K562 (cell line): Measurements from ENCODE around the gene GATC. TPM values are rescaled to one million over a fixed set of nuclear protein-coding genes. Genes with fewer than 3 reads are reported as not detected.

Experiments
- CAMTA2 ChIP-seq: fragments of 250-450 bp; sonication (Bioruptor Pico); conservative IDR thresholded peaks from 2 replicates; pipeline ENCODE4 v1.5.1; 2022
- CTCF ChIP-seq, 3 experiments: IDR thresholded peaks in 2 of 3; conservative IDR thresholded peaks in 1 of 3; 2 replicates each; pipeline ENCODE4 v1.5.1; 2011 to 2012; ENCODE audit warnings: low read length in 3 of 3, mild to moderate bottlenecking in 3 of 3, control low read depth in 2 of 3, improper control_type of control experiment in 1 of 3, inconsistent platforms in 1 of 3, low read depth in 1 of 3, mixed read lengths in 1 of 3, moderate library complexity in 1 of 3; ENCODE audit not compliant: insufficient read depth in 2 of 3
- CTCFL ChIP-seq: IDR thresholded peaks from 2 replicates; pipeline ENCODE4 v1.6.1; 2011; ENCODE audit warnings: borderline replicate concordance, low read depth, mild to moderate bottlenecking, moderate library complexity, low read length; ENCODE audit not compliant: insufficient read depth, poor library complexity, severe bottlenecking
- CXXC5 ChIP-seq: fragments of 250-450 bp; sonication (Bioruptor Pico); IDR thresholded peaks from 2 replicates; pipeline ENCODE4 v1.8.0; 2022; ENCODE audit warnings: inconsistent platforms, mild to moderate bottlenecking, moderate library complexity
- DPF2 ChIP-seq: fragments of 450-650 bp; IDR thresholded peaks from 2 replicates; pipeline ENCODE4 v1.6.1; 2016
- EGR1 ChIP-seq: fragments of 450-650 bp; conservative IDR thresholded peaks from 2 replicates; pipeline ENCODE4 v1.6.1; 2017; ENCODE audit warnings: mild to moderate bottlenecking
- GTF2E2 ChIP-seq: fragments of 200-800 bp; sonication (Bioruptor generic); IDR thresholded peaks from 2 replicates; pipeline ENCODE4 v1.6.1; 2016; ENCODE audit warnings: missing genetic modification characterization, missing compliant biosample characterization
- HDAC3 ChIP-seq: fragments of 450-650 bp; IDR thresholded peaks from 2 replicates; pipeline ENCODE4 v1.6.1; 2018; ENCODE audit warnings: borderline replicate concordance, mild to moderate bottlenecking, moderate library complexity; ENCODE audit not compliant: partially characterized antibody
- IRF2 ChIP-seq: sonication (generic); formaldehyde crosslinking; IDR thresholded peaks from 2 replicates; pipeline ENCODE4 v1.8.1; 2022; ENCODE audit warnings: mild to moderate bottlenecking, missing genetic modification reagents
- MBD1 ChIP-seq: fragments of 250-450 bp; sonication (Bioruptor Pico); IDR thresholded peaks from 2 replicates; pipeline ENCODE4 v1.8.0; 2022; ENCODE audit warnings: inconsistent platforms
- PTRF ChIP-seq: fragments of 450-650 bp; IDR thresholded peaks from 2 replicates; pipeline ENCODE4 v1.6.1; 2016; ENCODE audit warnings: mild to moderate bottlenecking, missing genetic modification characterization, missing compliant biosample characterization
- RFX5 ChIP-seq: IDR thresholded peaks from 2 replicates; pipeline ENCODE4 v1.6.1; 2011; ENCODE audit warnings: low read depth, mild to moderate bottlenecking, improper control_type of control experiment, low read length
- SMARCE1 ChIP-seq: fragments of 450-650 bp; IDR thresholded peaks from 2 replicates; pipeline ENCODE4 v1.7.1; 2016; ENCODE audit warnings: mild to moderate bottlenecking
- SPI1 ChIP-seq: IDR thresholded peaks from 2 replicates; pipeline ENCODE4 v1.6.1; 2011; ENCODE audit warnings: low read depth, low read length, control low read depth, borderline replicate concordance
- STAT6 ChIP-seq: sonication (generic); formaldehyde crosslinking; IDR thresholded peaks from 2 replicates; pipeline ENCODE4 v1.8.1; 2023; ENCODE audit warnings: mild to moderate bottlenecking, missing genetic modification reagents
- TARDBP ChIP-seq: fragments of 450-650 bp; IDR thresholded peaks from 2 replicates; pipeline ENCODE4 v1.6.1; 2016
- TEAD2 ChIP-seq: fragments of 450-650 bp; IDR thresholded peaks from 2 replicates; pipeline ENCODE4 v1.6.1; 2016; ENCODE audit warnings: missing genetic modification characterization, control low read depth, missing compliant biosample characterization
- ZBTB7A ChIP-seq: IDR thresholded peaks from 2 replicates; pipeline ENCODE4 v1.6.1; 2011; ENCODE audit warnings: low read depth, mild to moderate bottlenecking, low read length, moderate library complexity, borderline replicate concordance; ENCODE audit not compliant: control insufficient read depth
- ZBTB8A ChIP-seq: fragments of 450-650 bp; IDR thresholded peaks from 2 replicates; pipeline ENCODE4 v1.6.1; 2018; ENCODE audit warnings: mild to moderate bottlenecking, moderate library complexity; ENCODE audit not compliant: partially characterized antibody
- ZNF24 ChIP-seq: fragments of 450-650 bp; IDR thresholded peaks from 2 replicates; pipeline ENCODE4 v1.6.1; 2016
- polyA plus RNA-seq, 8 experiments: library from polyadenylated mRNA; depleted of rRNA in 4 of 8; stranded (reverse) in 5 of 8; unstranded in 3 of 8; fragments of >200 nt; fragmentation: Nextera tagmentation in 2 of 8; fragmentation: Illumina TruSeq in 1 of 8; extraction: Ambion mirVana in 2 of 8; extraction: Trizol in 1 of 8; gene quantifications; 2 replicates each; pipeline versions ENCODE4 v1.2.1 to v1.2.3, GENCODE V29; 2011 to 2014; ENCODE audit warnings: inconsistent platforms in 1 of 8, missing spikeins in 1 of 8
- total RNA-seq, 7 experiments: library from RNA; depleted of rRNA in 6 of 7; stranded (reverse); fragments of >200 nt in 6 of 7; fragmentation: Illumina TruSeq in 2 of 7; extraction: Trizol in 2 of 7; gene quantifications; 2 replicates each; pipeline versions ENCODE4 v1.2.1 to v1.2.3, GENCODE V29; 2011 to 2021; ENCODE audit warnings: low replicate concordance in 1 of 7

The GATC gene
- total and polyA plus RNA-seq, 9 of the 15 experiments (the other 6 are each of a cell fraction or from before 2014, with no cell fraction given): 5.8 to 52.6 (median 28.2) TPM

- peak in 1 of 3 experiments; percentile 48; a peak in 2 of 6 replicates for TF ChIP-seq CTCF (IDR thresholded peaks at IDR 0.05 in 2 of 3, conservative IDR thresholded peaks at IDR 0.05 in 1 of 3; ENCODE audit: insufficient read depth in 2 of 3, low read depth in 1 of 3, low read length in 3 of 3)
- peak; percentile 7; the same call in 1 of the 2 replicates for TF ChIP-seq CXXC5 (CRISPR knock-in tag)
- TF ChIP-seq STAT6 (CRISPR knock-in tag): no peak
- TF ChIP-seq ZBTB8A: no peak
- TF ChIP-seq CAMTA2 (CRISPR knock-in tag): no peak
- TF ChIP-seq SPI1: peak; percentile 45; the same call in 1 of the 2 replicates
- no peak for TF ChIP-seq DPF2
- peak; percentile 36; the same call in 1 of the 2 replicates for TF ChIP-seq ZBTB7A
- no peak; the same call in 1 of the 2 replicates for TF ChIP-seq GTF2E2 (tag)
- no peak for TF ChIP-seq HDAC3
- TF ChIP-seq ZNF24: no peak
- TF ChIP-seq TEAD2: no peak
- TF ChIP-seq MBD1 (CRISPR knock-in tag): no peak
- TF ChIP-seq PTRF (tag): no peak
- TF ChIP-seq EGR1: peak; percentile 87
- TF ChIP-seq CTCFL: peak; percentile 25
- no peak for TF ChIP-seq IRF2 (CRISPR knock-in tag)
- TF ChIP-seq RFX5: no peak
- 0 out of 2 replicates have a peak, but pooled peaks have one; percentile 19 for TF ChIP-seq TARDBP
- no peak; the same call in 1 of the 2 replicates for TF ChIP-seq SMARCE1
Observed at GRCh38 chr12:120496413-120497340, 50.4 kb downstream of the GATC start (continued).
